ENCODE measurements around the gene EIF5B.

EIF5B gene

DNA sequence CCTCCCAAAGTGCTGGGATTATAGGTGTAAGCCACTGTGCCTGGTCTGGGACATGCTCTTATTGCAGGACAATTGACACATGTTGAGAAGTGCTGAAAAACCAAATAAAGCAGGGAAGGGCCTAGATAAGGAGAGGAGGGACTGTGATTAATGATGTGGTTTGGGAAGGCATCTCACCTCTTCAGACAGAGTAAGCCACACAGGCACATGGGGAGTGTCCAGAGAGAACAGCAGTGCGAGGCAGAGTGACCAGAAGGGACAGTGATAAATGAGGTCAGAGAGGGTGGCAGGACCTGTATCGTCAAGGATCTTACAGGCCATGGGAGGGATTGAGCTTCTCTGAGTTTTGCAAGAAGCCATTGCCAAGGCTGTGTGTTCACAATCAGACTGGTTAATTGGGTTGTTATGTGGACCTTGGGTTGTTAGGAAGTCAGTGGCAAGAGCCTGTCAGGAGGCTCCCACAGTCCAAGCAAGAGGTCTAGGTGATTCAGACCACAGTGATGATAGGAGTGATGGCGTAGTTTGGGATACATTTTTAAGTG is 58.5 kb downstream of the EIF5B start:
- H3K4me1 ChIP-seq (ENCODE audit: control insufficient read depth, insufficient read depth, low read length), result peaks cover 6% of the 10 kb centered on the region; the same call in 1 of the 2 replicates
- no peaks in the 10 kb centered on the region for H3K9me3 ChIP-seq (ENCODE audit: control insufficient read depth, insufficient read depth, low read length)
- H3K27ac ChIP-seq (ENCODE audit: low read depth, low read length), result no peak overlapping the region
- no peak overlapping the region for H3K4me3 ChIP-seq (ENCODE audit: low read depth, low read length)
- H3K36me3 ChIP-seq (ENCODE audit: control insufficient read depth, insufficient read depth, low read length), result peaks cover 99% of the 10 kb centered on the region
- no peak overlapping the region for H3K9ac ChIP-seq (ENCODE audit: low read depth, low read length)
- H3K27me3 ChIP-seq (ENCODE audit: control insufficient read depth, insufficient read depth, low read length), result no peaks in the 10 kb centered on the region

GRCh38 chr2:99397266-99397920 is 60.2 kb downstream of the EIF5B start:
- Histone ChIP-seq H3K4me3 (ENCODE audit: low read depth, low read length) (no peak overlapping the region), H3K9me3 (ENCODE audit: control insufficient read depth, insufficient read depth, low read length) (no peaks in the 10 kb centered on the region), H3K36me3 (ENCODE audit: control insufficient read depth, insufficient read depth, low read length) (peaks cover 98% of the 10 kb centered on the region), H3K27me3 (ENCODE audit: control insufficient read depth, insufficient read depth, low read length) (no peaks in the 10 kb centered on the region), H3K4me1 (ENCODE audit: control insufficient read depth, insufficient read depth, low read length) (peaks cover 6% of the 10 kb centered on the region; the same call in 1 of the 2 replicates), H3K27ac (ENCODE audit: low read depth, low read length) (no peak overlapping the region), H3K9ac (ENCODE audit: low read depth, low read length) (no peak overlapping the region)

GRCh38 chr2:99398303-99398702 is 61.1 kb downstream of the EIF5B start:
- no peak overlapping the region for H3K27ac ChIP-seq (ENCODE audit: low read depth, low read length)
- no peaks in the 10 kb centered on the region for H3K9me3 ChIP-seq (ENCODE audit: control insufficient read depth, insufficient read depth, low read length)
- H3K4me1 ChIP-seq (ENCODE audit: control insufficient read depth, insufficient read depth, low read length), result peaks cover 15% of the 10 kb centered on the region
- H3K36me3 ChIP-seq (ENCODE audit: control insufficient read depth, insufficient read depth, low read length), result peaks cover 98% of the 10 kb centered on the region
- no peak overlapping the region for H3K4me3 ChIP-seq (ENCODE audit: low read depth, low read length)
- H3K27me3 ChIP-seq (ENCODE audit: control insufficient read depth, insufficient read depth, low read length), result no peaks in the 10 kb centered on the region
- H3K9ac ChIP-seq (ENCODE audit: low read depth, low read length), result no peak overlapping the region

DNA sequence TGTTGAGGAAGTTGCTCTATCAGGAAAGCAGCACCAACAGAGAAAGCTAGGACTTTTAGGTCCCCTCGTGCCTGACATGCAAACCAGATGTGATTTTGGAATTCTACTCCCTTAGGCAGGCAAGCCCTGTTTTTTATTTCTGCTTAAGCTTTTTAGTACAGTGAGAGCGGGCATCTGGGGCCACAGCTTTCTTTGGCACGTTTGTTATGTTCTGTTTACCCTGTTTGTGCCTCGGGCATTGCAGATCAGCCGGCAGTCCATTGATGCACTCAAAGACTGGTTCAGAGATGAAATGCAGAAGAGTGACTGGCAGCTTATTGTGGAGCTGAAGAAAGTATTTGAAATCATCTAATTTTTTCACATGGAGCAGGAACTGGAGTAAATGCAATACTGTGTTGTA is 61.9 kb downstream of the EIF5B start:
- Histone ChIP-seq H3K4me1 (ENCODE audit: control insufficient read depth, insufficient read depth, low read length) (peaks cover 21% of the 10 kb centered on the region), H3K4me3 (ENCODE audit: low read depth, low read length) (no peak overlapping the region), H3K9ac (ENCODE audit: low read depth, low read length) (no peak overlapping the region), H3K27me3 (ENCODE audit: control insufficient read depth, insufficient read depth, low read length) (no peaks in the 10 kb centered on the region), H3K9me3 (ENCODE audit: control insufficient read depth, insufficient read depth, low read length) (no peaks in the 10 kb centered on the region), H3K27ac (ENCODE audit: low read depth, low read length) (no peak overlapping the region), H3K36me3 (ENCODE audit: control insufficient read depth, insufficient read depth, low read length) (peaks cover 98% of the 10 kb centered on the region)

DNA sequence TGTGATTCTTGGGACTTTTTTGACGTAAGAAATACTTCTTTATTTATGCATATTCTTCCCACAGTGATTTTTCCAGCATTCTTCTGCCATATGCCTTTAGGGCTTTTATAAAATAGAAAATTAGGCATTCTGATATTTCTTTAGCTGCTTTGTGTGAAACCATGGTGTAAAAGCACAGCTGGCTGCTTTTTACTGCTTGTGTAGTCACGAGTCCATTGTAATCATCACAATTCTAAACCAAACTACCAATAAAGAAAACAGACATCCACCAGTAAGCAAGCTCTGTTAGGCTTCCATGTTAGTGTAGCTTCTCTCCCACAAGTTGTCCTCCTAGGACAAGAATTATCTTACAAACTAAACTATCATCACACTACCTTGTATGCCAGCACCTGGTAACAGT is 62.6 kb downstream of the EIF5B start:
- peaks cover 24% of the 10 kb centered on the region for H3K4me1 ChIP-seq (ENCODE audit: control insufficient read depth, insufficient read depth, low read length)
- no peak overlapping the region for H3K27ac ChIP-seq (ENCODE audit: low read depth, low read length)
- H3K9me3 ChIP-seq (ENCODE audit: control insufficient read depth, insufficient read depth, low read length), result no peaks in the 10 kb centered on the region
- H3K9ac ChIP-seq (ENCODE audit: low read depth, low read length), result no peak overlapping the region
- no peak overlapping the region for H3K4me3 ChIP-seq (ENCODE audit: low read depth, low read length)
- peaks cover 98% of the 10 kb centered on the region for H3K36me3 ChIP-seq (ENCODE audit: control insufficient read depth, insufficient read depth, low read length)
- H3K27me3 ChIP-seq (ENCODE audit: control insufficient read depth, insufficient read depth, low read length), result no peaks in the 10 kb centered on the region

- H3K27me3 ChIP-seq (ENCODE audit: control insufficient read depth, insufficient read depth, low read length), result no peaks in the 10 kb centered on the region
- peak overlapping the region; percentile 60 for H3K27ac ChIP-seq (ENCODE audit: low read depth, low read length)
- peaks cover 95% of the 10 kb centered on the region for H3K36me3 ChIP-seq (ENCODE audit: control insufficient read depth, insufficient read depth, low read length)
- no peak overlapping the region for H3K4me3 ChIP-seq (ENCODE audit: low read depth, low read length)
- peaks cover 24% of the 10 kb centered on the region for H3K4me1 ChIP-seq (ENCODE audit: control insufficient read depth, insufficient read depth, low read length)
- no peak overlapping the region for H3K9ac ChIP-seq (ENCODE audit: low read depth, low read length)
- no peaks in the 10 kb centered on the region for H3K9me3 ChIP-seq (ENCODE audit: control insufficient read depth, insufficient read depth, low read length)
These were observed 64.7 kb downstream of the EIF5B start for GRCh38 chr2:99401841-99402240.

DNA sequence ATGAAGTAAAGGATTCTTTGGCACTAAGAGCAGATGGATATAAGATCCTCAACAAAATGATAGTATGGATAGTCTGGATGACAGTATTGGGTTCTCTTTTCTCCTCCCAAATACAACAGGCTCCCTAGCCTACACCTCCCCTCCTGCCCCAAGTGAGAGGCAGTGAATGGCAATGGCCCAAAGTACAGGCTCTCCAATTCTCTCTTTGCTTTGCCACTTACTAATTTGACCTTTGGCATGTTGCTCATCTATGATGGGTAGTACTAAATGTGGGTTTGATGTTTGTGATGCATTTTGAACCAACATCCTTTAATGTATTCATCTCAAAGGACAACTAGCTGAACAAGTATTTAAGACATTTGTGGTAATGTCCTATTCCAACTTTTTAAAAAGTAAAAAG is 65.9 kb downstream of the EIF5B start:
- peaks cover 19% of the 10 kb centered on the region for H3K4me1 ChIP-seq (ENCODE audit: control insufficient read depth, insufficient read depth, low read length)
- H3K27me3 ChIP-seq (ENCODE audit: control insufficient read depth, insufficient read depth, low read length), result no peaks in the 10 kb centered on the region
- peaks cover 91% of the 10 kb centered on the region for H3K36me3 ChIP-seq (ENCODE audit: control insufficient read depth, insufficient read depth, low read length)
- H3K9ac ChIP-seq (ENCODE audit: low read depth, low read length), result no peak overlapping the region
- no peak overlapping the region for H3K4me3 ChIP-seq (ENCODE audit: low read depth, low read length)
- H3K27ac ChIP-seq (ENCODE audit: low read depth, low read length), result peak overlapping the region; percentile 60
- no peaks in the 10 kb centered on the region for H3K9me3 ChIP-seq (ENCODE audit: control insufficient read depth, insufficient read depth, low read length)

- H3K4me1 ChIP-seq (ENCODE audit: control insufficient read depth, insufficient read depth, low read length), result peaks cover 19% of the 10 kb centered on the region
- no peaks in the 10 kb centered on the region for H3K9me3 ChIP-seq (ENCODE audit: control insufficient read depth, insufficient read depth, low read length)
- H3K4me3 ChIP-seq (ENCODE audit: low read depth, low read length), result no peak overlapping the region
- H3K36me3 ChIP-seq (ENCODE audit: control insufficient read depth, insufficient read depth, low read length), result peaks cover 91% of the 10 kb centered on the region
- no peak overlapping the region for H3K9ac ChIP-seq (ENCODE audit: low read depth, low read length)
- H3K27ac ChIP-seq (ENCODE audit: low read depth, low read length), result peak overlapping the region; percentile 60
- no peaks in the 10 kb centered on the region for H3K27me3 ChIP-seq (ENCODE audit: control insufficient read depth, insufficient read depth, low read length)
These were observed 66.3 kb downstream of the EIF5B start for GRCh38 chr2:99403524-99403923.

DNA sequence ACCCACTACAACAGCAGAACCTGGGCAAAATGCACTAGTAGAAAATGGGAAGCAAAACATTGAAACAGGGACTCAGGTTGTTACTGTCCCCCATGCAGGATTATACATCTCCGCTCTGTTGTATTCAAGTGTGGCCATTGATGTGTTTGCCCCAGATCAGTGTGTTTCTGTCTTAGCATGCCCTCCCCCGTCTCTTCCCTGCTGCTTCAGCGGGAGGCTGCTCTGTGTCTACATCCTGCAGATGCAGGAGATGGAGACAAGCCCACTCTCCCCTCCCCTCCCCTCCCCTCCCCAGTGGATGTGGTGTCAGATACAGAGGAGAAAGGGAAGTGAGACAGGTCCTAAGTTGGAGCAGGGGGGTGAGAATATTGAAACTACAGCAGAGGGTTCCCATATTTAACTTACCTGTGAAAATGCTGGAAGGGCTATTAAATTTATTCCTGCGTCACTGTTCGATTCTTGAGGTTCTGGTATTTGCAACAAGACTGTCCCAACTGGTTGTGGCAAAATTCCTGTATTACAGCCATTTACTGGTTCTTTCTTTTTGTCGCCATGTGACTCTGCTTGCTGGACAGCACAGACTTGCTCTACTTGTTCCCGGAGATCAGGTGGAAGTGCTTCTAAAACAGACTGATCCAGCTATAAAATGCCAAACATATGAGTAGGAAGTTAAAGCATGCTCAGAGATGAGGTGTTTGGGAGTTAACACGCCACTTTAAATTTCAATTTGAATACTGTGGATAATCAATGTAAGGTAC is 67.0 kb downstream of the EIF5B start:
- Histone ChIP-seq H3K27me3 (ENCODE audit: control insufficient read depth, insufficient read depth, low read length) (no peaks in the 10 kb centered on the region), H3K27ac (ENCODE audit: low read depth, low read length) (peak overlapping the region; percentile 60), H3K36me3 (ENCODE audit: control insufficient read depth, insufficient read depth, low read length) (peaks cover 91% of the 10 kb centered on the region), H3K4me1 (ENCODE audit: control insufficient read depth, insufficient read depth, low read length) (peaks cover 19% of the 10 kb centered on the region), H3K9ac (ENCODE audit: low read depth, low read length) (no peak overlapping the region), H3K9me3 (ENCODE audit: control insufficient read depth, insufficient read depth, low read length) (no peaks in the 10 kb centered on the region), H3K4me3 (ENCODE audit: low read depth, low read length) (no peak overlapping the region)

DNA sequence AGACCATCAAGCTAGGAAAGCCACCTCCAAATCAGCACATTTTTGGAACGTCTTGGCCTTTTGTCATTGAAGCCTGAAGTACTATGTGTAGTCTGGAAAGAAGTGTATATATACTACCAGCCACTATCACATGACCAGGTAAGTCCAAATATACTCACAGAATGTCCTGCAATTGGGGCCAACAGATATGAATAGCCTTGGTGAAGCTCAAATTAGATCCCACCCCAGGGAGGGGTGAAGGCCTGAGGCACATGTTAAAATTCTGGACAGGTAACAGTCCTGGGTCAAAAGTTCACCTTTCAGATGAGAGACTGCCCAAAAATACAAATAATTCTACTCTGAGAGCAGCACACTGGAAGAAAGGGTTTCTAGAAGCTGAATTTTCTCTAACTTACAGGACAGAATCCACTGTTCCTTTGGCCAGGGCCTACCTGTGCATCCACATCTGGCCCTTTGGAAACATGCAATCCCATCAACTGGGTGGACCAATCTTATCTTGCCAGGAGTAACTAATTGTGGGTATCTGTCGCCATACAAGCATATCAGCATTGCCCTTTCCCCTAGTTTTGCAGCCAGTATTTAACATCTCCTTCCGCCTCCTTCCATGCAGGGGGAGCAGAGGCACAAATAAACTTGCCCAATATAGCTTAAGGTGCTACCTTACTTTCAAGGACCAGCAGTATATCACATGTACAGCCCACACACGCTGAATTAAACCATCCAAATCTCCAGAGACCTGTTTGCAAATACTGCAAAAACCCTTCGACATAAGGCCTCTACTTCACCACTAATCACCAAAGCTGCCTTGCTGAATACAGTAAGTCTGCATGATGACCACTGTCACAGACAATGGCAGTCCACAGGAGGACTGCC is 67.8 kb downstream of the EIF5B start:
- H3K27me3 ChIP-seq (ENCODE audit: control insufficient read depth, insufficient read depth, low read length), result no peaks in the 10 kb centered on the region
- H3K4me1 ChIP-seq (ENCODE audit: control insufficient read depth, insufficient read depth, low read length), result peaks cover 19% of the 10 kb centered on the region
- H3K27ac ChIP-seq (ENCODE audit: low read depth, low read length), result peak overlapping the region; percentile 40
- no peak overlapping the region for H3K9ac ChIP-seq (ENCODE audit: low read depth, low read length)
- H3K9me3 ChIP-seq (ENCODE audit: control insufficient read depth, insufficient read depth, low read length), result no peaks in the 10 kb centered on the region
- H3K4me3 ChIP-seq (ENCODE audit: low read depth, low read length), result no peak overlapping the region
- H3K36me3 ChIP-seq (ENCODE audit: control insufficient read depth, insufficient read depth, low read length), result peaks cover 87% of the 10 kb centered on the region

All from HUES48 (cell line).